Measurements from ENCODE around the gene TRAF3IP3.

DNA sequence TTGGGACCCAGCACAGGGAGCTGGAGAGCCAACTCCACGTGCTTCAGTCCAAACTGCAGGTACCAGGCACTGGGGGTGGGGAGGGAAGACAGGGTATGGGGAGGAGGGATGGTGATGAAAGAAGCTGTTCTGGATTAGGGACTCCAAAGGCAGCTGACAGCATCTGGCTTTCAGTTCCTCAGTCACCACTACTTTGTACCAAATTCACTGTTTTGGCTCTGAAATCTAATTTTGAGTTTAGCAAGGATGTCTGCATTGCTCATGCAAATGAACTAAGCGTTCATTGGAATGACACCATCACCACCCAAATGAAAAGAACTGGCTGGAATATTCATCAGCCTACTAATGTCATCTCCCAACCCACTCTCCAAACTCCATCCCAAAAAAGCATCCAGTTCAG is 19.8 kb downstream of the TRAF3IP3 start:
- TF ChIP-seq, protein P1, sequence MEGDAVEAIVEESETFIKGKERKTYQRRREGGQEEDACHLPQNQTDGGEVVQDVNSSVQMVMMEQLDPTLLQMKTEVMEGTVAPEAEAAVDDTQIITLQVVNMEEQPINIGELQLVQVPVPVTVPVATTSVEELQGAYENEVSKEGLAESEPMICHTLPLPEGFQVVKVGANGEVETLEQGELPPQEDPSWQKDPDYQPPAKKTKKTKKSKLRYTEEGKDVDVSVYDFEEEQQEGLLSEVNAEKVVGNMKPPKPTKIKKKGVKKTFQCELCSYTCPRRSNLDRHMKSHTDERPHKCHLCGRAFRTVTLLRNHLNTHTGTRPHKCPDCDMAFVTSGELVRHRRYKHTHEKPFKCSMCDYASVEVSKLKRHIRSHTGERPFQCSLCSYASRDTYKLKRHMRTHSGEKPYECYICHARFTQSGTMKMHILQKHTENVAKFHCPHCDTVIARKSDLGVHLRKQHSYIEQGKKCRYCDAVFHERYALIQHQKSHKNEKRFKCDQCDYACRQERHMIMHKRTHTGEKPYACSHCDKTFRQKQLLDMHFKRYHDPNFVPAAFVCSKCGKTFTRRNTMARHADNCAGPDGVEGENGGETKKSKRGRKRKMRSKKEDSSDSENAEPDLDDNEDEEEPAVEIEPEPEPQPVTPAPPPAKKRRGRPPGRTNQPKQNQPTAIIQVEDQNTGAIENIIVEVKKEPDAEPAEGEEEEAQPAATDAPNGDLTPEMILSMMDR (IDR thresholded peaks at IDR 0.05): no peak
- TF ChIP-seq POLR2A (IDR thresholded peaks at IDR 0.05): no peak
